Mucosa of stomach (tissue), 1 donor: Measurements from ENCODE around the gene HAND1.

Experiments used
- H3K27me3 ChIP-seq: one replicate; pipeline ENCODE4 v1.7.0; 2013; ENCODE audit warnings: mild to moderate bottlenecking, low read length; ENCODE audit not compliant: control insufficient read depth, insufficient read depth
- H3K36me3 ChIP-seq: one replicate; pipeline ENCODE4 v1.7.0; 2013; ENCODE audit warnings: low read length; ENCODE audit not compliant: control insufficient read depth, insufficient read depth
- H3K4me1 ChIP-seq: one replicate; pipeline ENCODE4 v1.7.0; 2013; ENCODE audit warnings: mild to moderate bottlenecking, low read length; ENCODE audit not compliant: control insufficient read depth, insufficient read depth
- H3K4me3 ChIP-seq: one replicate; pipeline ENCODE4 v1.7.0; 2013; ENCODE audit warnings: low read length
- H3K9ac ChIP-seq: one replicate; pipeline ENCODE4 v1.7.0; 2013; ENCODE audit warnings: mild to moderate bottlenecking, low read length, moderate library complexity
- H3K9me3 ChIP-seq: one replicate; pipeline ENCODE4 v1.7.0; 2013; ENCODE audit warnings: mild to moderate bottlenecking, low read length, moderate library complexity; ENCODE audit not compliant: control insufficient read depth
- donor health status: Pancreatic carcinoma.

HAND1 gene

GRCh38 chr5:154483654-154484392 lies 5.8 kb upstream of the HAND1 start:
- H3K4me3 ChIP-seq: no peak overlapping the region
- no peak overlapping the region for H3K9ac ChIP-seq
- H3K4me1 ChIP-seq: peaks cover 10% of the 10 kb centered on the region
- no peaks in the 10 kb centered on the region for H3K36me3 ChIP-seq
- H3K27me3 ChIP-seq: peaks cover 94% of the 10 kb centered on the region
- no peaks in the 10 kb centered on the region for H3K9me3 ChIP-seq

GRCh38 chr5:154482528-154483449 lies 4.8 kb upstream of the HAND1 start:
- peaks cover 100% of the 10 kb centered on the region for H3K27me3 ChIP-seq
- no peak overlapping the region for H3K9ac ChIP-seq

GRCh38 chr5:154481584-154482381 lies 3.8 kb upstream of the HAND1 start:
- Histone ChIP-seq H3K4me3 (no peak overlapping the region), H3K4me1 (peaks cover 26% of the 10 kb centered on the region), H3K36me3 (no peaks in the 10 kb centered on the region), H3K9ac (no peak overlapping the region), H3K27me3 (peaks cover 100% of the 10 kb centered on the region), H3K9me3 (no peaks in the 10 kb centered on the region)

More at GRCh38 chr5:154482528-154483449, 4.8 kb upstream of the HAND1 start:
- Histone ChIP-seq H3K4me1 (peaks cover 16% of the 10 kb centered on the region), H3K4me3 (no peak overlapping the region), H3K36me3 (no peaks in the 10 kb centered on the region), H3K9me3 (no peaks in the 10 kb centered on the region)

- H3K27me3 ChIP-seq: peaks cover 100% of the 10 kb centered on the region
- no peaks in the 10 kb centered on the region for H3K9me3 ChIP-seq
- H3K4me1 ChIP-seq: peaks cover 33% of the 10 kb centered on the region
Observed at GRCh38 chr5:154480847-154481246, 2.8 kb upstream of the HAND1 start.

DNA sequence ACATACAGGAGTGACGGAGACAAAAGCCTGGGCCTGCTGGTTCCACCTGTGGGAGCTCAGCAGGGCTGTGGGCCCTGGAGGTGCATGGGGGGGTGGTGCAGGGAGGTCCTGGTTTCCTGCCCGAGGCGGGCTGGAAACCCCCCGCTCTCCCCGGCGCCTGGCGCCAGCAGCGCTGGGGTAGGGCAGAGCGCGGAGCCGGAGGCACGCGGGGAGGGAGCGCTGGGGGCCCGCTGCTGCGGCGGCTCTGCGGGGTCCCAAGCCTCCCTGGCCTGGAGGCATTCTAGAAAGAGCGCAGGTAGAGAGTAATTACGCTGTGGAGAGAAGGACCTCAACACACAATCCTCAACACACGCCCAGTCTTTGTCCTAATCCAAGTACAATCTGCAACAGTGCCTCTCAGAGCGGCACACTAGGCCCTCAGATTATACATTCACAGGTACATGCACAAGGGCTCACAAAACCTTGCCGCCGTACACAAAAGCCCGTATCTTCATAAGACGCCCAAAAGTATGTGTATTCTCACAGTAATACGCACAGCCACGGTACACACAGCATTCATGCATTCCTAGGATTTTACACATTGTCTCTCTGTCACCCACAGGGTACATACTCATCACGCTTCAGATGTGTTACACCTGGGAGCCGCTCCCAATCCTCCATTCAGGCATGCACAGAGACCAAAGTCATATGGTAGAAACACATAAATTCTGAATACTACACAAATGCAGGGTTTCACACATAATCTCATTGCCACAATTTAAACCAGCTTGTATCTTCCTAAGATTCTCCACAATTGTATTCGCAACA lies 2.1 kb upstream of the HAND1 start:
- Histone ChIP-seq H3K9me3 (no peaks in the 10 kb centered on the region), H3K27me3 (peaks cover 100% of the 10 kb centered on the region), H3K4me3 (no peak overlapping the region), H3K36me3 (no peaks in the 10 kb centered on the region), H3K4me1 (peaks cover 37% of the 10 kb centered on the region), H3K9ac (no peak overlapping the region)

More at GRCh38 chr5:154480847-154481246, 2.8 kb upstream of the HAND1 start:
- no peaks in the 10 kb centered on the region for H3K36me3 ChIP-seq
- no peak overlapping the region for H3K4me3 ChIP-seq
- H3K9ac ChIP-seq: no peak overlapping the region

GRCh38 chr5:154479160-154479943 lies 1.3 kb upstream of the HAND1 start:
- no peaks in the 10 kb centered on the region for H3K36me3 ChIP-seq
- H3K4me1 ChIP-seq: peaks cover 36% of the 10 kb centered on the region
- peaks cover 100% of the 10 kb centered on the region for H3K27me3 ChIP-seq
- no peak overlapping the region for H3K9ac ChIP-seq
- no peak overlapping the region for H3K4me3 ChIP-seq
- H3K9me3 ChIP-seq: no peaks in the 10 kb centered on the region

- H3K36me3 ChIP-seq: no peaks in the 10 kb centered on the region
Observed at GRCh38 chr5:154478752-154479159, 729 bp upstream of the HAND1 start.

DNA sequence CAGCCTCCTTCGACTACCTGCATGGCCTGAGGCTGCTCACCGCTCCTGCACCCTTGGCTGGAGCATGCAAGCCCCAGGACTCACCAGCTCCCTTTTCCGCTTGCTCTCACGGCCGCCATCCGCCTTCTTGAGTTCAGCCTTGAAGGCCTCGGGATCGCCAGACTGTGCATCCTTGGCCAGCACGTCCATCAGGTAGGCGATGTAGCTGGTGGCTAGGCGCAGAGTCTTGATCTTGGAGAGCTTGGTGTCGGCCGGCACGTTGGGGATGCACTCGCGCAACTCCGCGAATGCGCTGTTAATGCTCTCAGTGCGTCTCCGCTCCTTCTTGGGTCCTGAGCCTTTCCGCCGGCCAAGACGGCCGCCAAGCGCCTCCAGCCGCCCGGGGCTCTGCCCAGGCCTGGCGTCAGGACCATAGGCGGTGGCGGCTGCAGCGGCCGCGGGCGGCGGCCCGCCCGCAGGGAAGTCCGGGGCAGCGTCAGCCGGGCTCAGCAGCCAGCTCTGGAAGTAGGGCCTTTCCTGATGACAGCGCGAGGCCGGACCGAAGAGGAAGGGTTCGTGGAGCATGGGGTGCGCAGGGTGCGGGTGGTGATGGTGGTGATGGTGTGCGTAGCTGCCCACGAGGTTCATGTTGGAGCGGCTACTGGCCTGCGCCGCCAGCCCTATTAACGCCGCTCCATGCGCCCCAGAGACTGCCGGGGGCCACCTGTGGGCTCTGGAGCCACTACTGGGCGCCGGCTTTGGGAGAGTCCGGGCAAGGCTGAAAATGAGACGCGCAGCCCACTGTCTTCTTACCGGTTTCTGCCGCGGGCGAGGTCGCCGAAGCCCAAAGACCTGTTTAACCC lies 424 bp downstream of the HAND1 start:
- no peaks in the 10 kb centered on the region for H3K36me3 ChIP-seq
- no peak overlapping the region for H3K4me3 ChIP-seq
- H3K9me3 ChIP-seq: no peaks in the 10 kb centered on the region
- H3K4me1 ChIP-seq: peaks cover 42% of the 10 kb centered on the region
- H3K9ac ChIP-seq: no peak overlapping the region
- peaks cover 100% of the 10 kb centered on the region for H3K27me3 ChIP-seq

More at GRCh38 chr5:154478752-154479159, 729 bp upstream of the HAND1 start:
- Histone ChIP-seq H3K4me1 (peaks cover 34% of the 10 kb centered on the region), H3K4me3 (no peak overlapping the region), H3K27me3 (peaks cover 100% of the 10 kb centered on the region), H3K9me3 (no peaks in the 10 kb centered on the region), H3K9ac (no peak overlapping the region)

- H3K4me1 ChIP-seq: peaks cover 42% of the 10 kb centered on the region
- no peak overlapping the region for H3K9ac ChIP-seq
- no peaks in the 10 kb centered on the region for H3K9me3 ChIP-seq
- H3K4me3 ChIP-seq: no peak overlapping the region
- H3K36me3 ChIP-seq: no peaks in the 10 kb centered on the region
- peaks cover 98% of the 10 kb centered on the region for H3K27me3 ChIP-seq
Observed at GRCh38 chr5:154476354-154477205, 1.4 kb downstream of the HAND1 start.
